T-helper 22 cell (primary cell): ENCODE results near the gene GREB1.

Experiments
- DNase-seq: peaks from one replicate; pipeline ENCODE4 v3.0.0-alpha.2; 2020; ENCODE audit warnings: low read depth

Gene GREB1

DNA sequence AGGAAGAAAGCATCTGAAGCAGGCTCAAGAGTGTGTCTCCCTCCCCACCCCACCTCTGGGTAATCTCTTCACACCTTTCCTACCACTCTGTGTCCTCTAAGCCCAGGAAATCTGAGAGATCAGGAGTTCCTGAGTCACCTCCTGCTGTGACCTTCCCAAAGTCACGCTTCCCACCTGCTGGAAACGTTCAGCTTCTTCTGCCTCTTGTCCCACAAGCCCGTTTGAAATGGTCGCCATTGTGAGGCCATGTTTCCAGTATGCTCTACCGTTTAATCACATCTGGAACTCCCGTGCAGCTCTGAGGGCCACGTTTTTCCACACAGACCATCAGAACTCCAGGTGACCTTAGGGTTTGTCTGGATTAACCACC lies 25.9 kb downstream of the GREB1 start:
- DNase-seq, result no peak

DNA sequence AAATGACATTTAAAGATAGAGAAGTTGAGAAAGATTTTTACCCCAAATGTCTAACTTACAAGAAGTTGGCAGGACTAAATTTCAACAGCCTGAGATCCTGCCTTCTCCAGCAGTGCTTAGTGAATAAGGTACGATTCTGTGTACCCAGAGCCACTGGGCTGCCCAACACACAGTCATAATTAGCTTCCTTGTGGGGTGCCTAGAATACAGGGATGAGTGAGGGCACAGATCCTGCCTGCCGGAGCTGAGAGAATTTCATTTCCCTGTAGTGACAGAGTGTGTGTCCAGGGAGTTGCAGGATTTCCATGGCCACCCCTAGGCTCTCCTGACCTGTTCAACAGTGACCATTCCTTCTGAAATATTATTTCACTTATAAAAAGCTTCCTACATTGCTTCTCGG lies 27.0 kb downstream of the GREB1 start:
- no peak for DNase-seq

DNA sequence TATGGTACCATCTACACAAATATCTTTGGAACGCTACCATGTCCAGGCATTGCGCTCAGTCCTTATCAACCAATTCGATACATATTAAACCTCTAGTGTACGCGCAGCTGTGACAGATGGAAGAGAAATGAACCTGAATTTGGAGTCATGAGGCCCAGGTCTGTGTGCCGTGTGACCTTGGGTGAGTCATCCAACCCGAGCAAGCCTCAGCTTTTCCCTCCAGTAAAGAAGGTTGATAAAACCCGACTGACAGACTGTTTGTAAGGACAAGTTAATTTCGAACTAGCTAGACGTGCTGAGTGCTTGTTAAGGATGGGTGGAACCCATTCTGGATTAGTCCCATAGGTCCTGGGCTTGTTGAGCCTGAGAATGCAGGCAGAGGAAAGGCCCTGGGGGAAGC lies 28.2 kb downstream of the GREB1 start:
- no peak for DNase-seq

DNA sequence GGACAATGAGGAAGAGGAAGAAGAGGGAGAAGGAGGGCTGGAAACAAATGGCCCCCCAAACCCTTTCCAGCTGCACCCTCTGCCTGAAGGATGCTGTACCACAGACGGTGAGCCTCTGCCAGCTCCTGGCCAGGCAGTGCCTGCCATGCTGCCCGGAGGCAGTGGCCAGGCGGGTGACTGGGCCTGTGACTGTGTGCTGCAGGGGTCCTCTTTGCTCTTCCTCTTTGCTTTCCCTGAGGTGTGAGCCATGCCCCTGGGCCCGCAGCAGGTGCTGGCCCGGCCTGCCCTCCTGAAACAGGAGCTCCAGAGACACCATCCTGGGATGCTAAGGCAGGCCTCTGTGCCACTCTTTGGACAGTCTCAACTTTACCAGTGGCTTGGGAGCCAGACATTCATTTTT lies 28.6 kb downstream of the GREB1 start:
- no peak for DNase-seq

DNA sequence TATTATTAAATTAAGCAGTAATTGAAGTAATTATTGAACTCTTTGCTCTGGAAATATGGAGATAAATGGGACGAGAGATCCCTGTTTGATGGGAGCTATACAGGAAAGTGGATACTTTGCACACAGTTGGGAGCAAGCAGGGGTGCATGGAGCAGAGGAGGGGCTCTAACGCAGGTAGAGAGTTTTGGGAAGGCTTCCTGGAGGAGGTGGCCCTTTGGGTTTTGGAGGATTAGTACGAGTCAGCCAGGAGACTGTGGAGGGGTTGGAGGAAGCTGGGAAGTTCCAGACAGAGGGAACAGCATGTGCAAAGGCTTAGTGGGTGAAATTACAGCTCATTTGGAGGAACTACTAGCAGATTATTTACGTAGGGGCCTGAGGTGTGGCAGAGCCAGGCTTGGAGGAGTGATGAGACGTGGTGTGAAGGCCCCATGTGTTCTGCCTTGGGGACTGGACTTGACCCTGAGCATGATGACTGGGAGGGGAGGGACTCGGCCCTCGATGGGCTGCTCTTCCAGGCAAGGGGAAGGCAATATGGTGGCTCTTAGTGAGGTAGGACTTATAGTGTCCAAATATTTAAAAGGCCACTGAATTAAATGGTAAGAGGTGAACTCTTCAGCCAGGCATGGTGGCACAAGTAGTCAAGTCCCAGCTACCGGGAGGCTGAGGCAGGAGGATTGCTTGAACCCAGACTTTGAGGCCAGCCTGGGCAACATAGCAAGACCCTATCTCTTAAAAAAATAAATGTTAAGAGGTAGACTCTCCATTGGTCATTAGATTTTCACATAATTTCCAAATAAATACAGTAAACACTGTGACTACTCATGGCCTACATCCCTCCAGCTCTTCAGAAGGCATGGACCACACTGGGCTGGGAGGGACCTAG lies 30.2 kb downstream of the GREB1 start:
- no peak for DNase-seq

DNA sequence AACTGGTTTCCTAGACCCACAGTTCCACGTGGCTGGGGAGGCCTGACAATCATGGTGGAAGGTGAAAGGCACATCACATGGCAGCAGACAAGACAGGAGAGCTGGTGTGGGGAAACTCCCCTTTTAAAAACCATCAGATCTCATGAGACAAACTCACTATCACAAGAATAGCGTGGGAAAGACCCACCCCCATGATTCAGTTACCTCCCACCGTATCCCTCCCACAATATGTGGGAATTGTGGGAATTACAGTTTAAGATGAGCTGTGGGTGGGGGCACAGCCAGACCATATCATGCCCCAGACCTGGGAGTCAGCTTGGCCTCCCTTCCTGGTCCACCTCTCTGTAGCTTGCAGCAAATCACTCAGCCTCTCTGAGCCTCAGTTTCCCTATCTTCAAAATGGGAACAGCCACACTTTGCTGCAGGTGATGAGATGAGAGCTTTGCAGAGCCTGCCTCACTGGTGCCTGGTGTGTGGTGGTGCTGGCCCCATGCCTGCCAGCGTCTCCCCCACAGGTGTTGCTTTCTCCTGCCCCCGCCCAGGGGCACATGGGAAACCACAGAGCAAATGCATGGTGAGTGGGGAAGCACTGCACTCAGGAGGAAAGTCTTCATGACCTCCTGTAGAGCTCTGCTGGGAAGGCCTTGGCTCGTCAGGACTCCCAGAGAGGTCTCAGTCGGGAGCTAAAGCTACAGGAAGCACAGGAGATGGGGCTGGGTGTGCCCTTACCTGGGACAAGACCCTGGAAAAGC lies 31.1 kb downstream of the GREB1 start:
- no peak for DNase-seq

DNA sequence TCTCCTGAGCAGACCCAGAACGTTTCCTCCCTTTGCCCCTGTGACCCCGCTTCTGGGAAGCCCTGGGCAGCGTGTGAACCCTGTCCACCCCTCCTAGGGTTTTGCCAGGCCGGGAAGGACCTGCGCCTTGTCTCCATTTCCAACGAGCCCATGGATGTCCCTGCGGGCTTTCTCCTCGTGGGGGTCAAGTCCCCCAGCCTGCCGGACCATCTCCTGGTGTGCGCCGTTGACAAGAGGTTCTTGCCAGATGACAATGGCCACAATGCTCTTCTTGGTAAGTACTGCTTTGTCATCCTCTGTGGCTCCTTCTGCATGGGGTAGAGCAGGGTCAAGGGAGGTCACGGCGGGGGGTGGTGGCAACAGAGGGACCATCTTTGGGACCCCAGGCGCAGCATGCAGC lies 32.5 kb downstream of the GREB1 start:
- no peak for DNase-seq

DNA sequence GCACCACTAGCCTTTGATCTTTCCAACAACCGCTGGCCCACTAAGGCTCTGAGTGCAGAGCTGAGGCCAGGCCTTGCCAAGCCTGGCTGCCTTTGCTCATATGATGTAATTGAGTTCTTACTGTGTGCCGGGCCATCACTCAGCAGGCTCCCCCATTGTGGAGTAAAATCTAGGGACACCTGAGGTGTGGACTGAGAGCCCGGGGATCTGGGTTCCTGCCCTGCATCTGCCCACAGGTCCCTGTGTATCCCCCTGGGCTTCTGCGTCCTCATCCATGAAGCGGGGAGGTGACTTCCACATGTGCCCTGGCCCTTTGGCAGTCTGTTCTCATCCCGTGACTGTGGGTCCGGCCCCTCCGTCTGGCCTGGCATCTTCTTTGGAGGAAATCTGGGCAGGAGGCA lies 33.8 kb downstream of the GREB1 start:
- DNase-seq, result no peak

DNA sequence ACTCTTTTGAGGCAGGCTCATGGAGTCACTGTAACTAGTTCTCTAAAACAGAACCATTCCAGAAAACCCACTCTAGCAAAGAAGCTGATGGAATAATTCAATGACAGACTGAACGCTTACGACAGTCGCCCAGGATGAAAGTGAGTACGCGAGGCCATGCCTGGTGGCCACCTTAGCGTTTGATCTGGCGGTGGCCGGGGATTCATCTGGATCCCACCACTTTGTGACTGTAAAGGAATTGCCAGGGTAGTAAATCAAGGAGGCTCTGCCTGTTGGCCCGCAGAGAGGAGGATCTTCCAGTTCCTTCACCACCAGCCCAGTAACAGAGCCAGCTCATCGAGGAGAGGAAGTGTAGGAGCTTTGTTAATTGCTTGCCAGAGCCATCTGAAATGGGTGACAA lies 34.6 kb downstream of the GREB1 start:
- DNase-seq, result no peak

DNA sequence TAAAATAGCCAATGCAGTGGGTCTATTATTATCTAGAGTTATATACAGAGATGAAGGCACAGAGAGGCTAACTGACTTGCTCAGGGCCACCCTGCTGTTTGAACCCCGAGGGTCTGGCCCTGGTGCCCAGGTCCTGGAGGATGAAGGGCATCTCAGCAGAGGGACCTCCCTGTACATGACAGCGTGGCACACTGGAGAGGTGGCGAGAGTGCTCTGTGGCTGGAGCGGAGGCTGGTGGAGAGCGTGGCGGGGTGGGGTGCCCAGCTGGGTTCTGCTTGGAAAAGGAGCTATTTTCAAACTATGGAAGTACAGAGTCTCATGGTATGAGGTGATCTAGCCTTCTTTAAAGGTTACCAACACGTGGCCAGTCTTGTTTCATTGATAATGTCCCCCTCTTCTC lies 35.8 kb downstream of the GREB1 start:
- no peak for DNase-seq

DNA sequence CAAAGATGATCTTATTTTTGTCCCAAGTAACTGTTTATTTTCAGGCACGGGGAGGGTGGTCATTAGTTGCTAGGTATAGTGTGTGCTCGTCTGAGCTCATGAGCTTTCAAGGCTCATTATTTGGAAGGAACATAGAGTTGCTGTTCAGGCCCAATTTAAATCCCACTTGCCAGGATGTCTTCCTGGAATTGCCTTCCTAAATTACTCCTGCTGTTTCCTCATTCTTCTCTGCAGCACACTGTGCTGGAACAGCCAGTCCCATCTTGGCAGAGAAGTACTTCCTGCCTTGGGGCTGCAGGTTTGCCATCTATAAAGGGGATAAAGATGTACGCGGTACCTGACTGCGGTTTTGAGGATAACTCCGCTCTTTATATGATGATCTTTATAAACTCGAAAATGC lies 37.3 kb downstream of the GREB1 start:
- DNase-seq, result no peak

DNA sequence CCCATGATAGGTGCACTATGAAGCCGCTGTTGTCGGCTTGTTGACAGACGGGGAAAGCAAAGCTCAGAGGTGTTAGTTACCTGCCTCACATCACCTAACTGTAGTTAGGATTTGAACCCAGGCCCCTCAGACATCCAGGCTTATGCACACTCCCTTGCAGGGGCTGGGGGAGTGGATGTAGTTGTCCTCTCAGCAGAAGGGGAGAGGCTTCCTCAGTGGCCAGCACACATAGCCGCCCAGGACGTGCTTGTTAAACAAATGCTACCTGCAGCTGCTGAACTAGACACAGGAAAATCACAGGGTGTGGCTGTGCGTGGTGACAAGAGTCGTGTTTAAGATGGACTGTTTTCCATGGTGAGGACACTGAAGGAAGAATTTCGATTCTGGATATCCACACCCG lies 39.2 kb downstream of the GREB1 start:
- DNase-seq, result no peak

DNA sequence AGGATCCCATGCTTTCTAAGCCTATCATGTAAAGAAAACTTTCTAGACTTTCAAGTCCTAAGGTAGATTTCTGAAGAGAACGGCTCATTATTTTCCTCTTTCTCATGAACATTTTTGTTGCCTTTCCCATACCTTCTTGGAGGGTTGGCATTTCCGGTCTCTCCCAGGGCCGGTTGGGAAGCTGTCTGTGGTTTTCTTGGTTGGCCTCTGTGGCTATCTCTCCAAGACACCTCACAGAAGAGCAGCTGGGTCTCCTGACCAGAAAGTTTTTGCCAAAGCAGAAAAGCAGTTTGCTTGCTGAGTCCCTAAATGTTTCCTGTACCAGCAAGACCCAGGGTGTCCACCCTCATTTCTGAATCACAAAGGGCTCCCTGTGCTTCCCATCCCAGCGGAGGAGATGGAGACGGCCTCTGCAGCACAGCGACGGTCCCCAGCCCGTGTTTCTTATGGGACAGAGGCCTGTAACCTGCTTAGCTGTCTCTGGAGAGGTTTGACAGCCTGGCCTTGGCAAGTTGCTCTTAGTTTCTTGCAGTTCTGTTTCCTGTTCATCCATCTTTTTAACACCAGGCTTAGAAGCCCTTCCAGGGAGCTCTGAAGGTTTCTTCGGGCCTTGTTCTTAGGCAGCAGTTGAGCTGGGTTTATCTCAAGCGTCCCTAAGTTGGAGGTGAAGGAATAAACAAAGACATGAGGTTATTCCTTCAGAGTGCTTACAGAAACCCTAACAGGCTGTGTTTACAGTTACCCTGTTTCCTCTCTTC lies 39.8 kb downstream of the GREB1 start:
- DNase-seq, result no peak

DNA sequence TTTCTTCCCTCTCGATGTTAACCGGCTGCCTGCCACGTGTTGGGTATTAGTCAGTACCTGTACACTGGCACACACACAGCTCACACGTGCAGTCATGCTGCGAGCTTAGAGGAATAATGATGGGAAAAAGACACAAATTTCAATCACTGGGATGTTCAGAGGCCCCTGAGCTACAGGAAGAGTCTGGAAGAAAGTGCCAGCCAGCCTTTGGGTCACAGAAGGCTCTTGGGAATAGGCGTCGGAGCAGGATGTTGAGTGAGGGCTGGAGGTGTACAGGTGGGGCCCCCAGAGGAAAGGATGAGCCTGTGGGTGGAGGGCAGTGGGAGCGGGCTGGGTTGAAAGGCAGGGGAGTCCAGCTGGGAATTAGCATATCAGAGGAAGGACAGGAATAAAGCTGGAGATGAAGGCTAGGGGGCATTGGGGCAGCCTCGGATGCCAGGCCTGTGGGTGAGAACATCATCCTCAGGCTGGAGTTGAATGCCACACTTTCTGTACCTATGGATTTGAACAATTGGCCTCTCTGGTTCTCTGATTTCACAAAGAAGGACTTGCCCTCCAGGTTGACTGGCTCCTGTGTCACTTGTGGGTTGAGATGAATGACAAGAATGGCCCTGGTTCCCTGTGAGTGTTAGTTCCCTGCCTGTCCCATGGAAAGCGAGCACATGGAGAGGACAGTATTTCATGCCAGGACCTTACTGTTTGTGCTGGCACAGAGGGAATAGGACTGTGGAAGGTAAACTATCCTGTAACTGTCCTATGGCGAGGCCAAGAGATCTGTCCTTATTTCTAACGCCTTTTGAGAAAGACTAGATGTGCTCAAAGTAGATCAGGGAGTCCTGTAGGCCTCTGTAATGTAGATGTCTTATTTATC lies 40.6 kb downstream of the GREB1 start:
- no peak for DNase-seq

DNA sequence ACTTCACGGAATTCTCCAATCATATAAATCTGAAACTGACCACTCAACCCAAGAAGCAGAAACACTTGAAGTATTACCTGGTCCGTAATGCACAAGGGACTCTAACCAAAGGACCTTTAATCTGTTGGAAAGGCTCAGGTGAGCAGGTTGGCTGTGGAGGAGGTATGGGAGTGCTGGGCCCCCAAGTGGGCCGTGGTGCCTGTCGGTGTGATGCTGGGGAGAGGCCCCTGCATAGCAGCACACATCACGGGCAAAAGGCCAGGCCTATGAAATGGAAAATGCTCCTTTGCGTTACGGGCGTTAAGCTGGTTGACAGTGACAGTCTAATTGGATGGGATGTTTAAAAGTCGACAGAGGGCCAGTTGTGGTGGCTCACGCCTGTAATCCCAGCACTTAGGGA lies 42.6 kb downstream of the GREB1 start:
- no peak for DNase-seq

DNA sequence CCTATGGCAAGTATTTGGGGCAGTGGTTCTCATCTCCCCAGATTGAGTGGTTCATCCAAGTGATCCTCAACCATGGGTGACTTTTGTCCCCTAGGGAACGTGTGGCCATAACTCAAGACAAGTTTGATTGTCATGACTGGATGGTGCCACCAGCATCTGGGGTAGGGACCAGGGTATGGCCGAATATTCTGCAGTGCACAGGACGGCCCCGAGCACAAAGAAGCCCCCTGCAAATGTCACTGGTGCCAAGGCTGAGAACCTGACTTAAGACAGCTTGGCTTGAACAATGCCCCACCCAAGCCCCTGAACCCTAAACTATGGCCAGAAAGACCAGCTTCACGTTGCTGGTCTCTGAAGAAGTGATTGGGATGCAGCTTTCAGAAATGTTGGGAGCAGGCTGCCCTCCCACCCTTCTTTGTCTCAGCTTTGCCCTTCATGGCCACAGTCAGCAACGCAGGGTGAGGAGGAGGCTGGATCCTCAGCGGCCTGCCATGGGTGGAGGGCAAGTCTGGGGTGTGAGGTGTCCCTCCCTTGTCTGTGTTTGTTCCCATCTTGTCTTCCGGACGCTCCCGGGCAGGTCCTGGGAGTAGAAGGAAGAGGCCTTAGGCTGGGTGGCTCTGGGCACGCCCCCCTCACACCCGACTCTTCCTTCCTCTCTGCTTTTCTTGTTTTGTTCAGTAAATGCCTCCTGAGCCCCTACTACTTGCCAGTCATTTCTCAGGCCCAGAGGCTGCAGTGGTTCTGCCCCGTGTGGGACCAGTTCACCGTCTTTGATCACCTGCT lies 43.4 kb downstream of the GREB1 start:
- no peak for DNase-seq

DNA sequence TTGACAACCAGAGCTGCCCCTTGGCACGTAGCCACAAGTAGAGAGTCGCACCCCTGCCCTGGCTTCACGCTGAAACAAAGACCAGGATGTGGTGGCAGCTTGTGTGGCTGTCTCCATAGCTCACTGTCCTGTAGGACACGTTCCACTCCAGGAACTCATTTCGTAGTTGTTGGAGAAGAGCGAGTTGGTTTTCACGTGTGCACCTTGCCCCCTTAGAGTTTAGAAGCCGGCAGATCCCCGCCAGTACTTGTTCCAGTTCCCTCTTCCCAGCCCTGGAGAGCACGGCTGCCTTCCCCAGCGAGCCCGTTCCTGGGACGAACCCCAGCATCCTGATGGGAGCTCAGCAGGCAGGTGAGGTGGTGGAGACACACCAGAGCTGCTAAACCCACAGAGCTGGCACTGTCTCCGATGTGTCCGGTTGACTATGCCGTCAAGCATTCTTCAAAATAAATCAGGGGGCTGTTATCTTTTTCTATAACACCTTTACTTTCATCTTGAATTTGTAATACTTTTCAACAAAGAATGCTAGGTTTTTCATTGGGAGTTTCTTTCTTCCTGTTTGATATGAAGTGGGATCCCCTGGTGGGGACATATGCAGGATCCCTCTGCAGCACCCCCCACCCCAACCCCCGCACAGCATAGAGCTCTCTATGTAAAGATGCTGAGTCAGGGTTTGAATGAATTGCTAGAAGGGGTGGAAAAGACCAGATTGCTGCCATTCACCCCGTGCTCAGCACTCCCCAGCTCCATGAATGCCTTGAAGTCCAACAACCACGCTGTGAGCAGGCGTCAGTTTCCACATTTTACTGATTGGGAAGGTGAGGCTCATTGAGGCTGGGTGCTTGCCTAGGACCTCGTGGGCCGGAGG lies 44.5 kb downstream of the GREB1 start:
- no peak for DNase-seq

DNA sequence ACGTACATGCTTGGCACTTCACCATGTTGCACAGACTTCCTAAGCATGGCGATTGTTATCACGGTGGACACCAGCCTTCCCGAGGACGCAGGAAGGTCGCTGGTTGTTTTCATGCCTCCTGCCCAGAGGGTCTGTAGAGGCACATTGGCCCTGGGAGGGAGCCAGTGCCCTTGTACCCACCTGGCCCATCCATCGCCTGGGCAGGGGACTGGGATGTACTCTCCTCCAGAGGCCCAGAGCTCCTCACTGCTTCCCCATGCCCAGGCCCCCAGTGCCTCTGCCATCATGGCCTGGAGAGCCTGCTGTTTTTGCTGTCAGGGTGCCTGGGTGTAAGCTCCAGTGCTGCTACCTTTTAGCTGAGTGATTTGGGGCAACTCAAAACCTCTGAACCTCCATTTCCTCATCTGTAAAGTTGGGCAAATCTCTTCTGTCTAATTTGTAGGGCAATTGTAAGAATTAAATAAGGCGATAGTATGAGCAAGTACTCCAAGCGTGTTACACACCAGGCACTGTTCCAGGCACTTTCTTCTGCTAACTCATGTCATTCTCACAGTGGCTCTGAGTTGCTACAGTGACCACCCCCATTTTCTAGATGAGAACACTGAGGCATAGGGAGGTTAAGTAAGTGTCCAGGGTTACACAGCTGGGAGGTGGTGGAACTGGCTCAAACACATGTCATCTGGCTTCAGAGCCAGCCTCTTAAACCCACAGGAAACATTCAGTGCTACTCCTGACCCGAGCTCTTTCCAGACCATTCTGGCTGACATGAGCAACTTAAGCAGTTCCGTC lies 45.3 kb downstream of the GREB1 start:
- DNase-seq, result no peak
